ENCODE data around the gene CETN1. TPM values are rescaled to one million over a fixed set of nuclear protein-coding genes. Genes with fewer than 3 reads are reported as not detected.
A peak's percentile ranks its signal among the peaks of the same experiment; 100 is the strongest.

The CETN1 gene
- total RNA-seq, 1 donor = not detected

DNA sequence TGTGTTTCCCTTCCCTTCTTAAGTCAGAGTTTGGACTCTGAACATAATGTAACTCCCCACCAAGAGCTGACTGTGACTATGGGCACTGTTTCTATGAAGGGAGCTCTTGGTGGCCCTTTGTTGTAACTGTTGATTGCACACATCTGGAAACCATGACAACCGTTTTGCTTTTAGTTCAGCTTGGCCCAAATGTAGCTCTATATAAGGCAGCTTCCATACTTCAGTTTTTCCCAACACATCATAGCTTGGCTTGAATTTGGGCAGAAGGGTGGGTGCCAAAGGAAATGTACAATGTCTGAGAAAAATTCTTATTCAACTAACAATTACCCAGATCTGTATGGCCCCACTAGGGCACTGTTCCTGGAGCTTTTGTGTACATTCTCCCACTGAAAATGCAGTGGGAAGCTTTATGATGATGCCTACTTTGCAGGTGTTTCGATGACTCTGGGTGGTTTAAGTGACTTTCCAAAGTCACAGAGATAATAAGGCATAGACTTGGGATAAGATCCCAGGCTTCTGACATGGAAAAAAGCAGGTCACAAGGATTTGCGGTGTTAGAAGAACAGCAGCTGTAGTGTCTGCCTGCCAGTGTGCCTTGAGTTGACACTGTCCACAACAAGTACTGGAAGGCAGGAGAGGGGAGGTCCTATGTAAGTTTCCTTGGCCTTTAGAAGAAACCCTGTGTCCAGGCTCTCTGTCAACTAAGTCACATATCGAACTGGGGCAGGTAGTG, 2.4 kb upstream of the CETN1 start:
- no peak for TF ChIP-seq CTCF (IDR thresholded peaks at IDR 0.05; ENCODE audit: extremely low read depth, low read depth, low read length)
- Histone ChIP-seq H2AFZ (ENCODE audit: low read length) (no peak overlapping the region), H3K36me3 (ENCODE audit: insufficient read depth, low read length) (no peaks in the 10 kb centered on the region), H3K4me2 (ENCODE audit: insufficient read depth, low read length) (no peak overlapping the region), H3K4me1 (ENCODE audit: insufficient read depth, low read length) (no peaks in the 10 kb centered on the region), H3K27me3 (ENCODE audit: insufficient read depth, low read length) (peaks cover 24% of the 10 kb centered on the region), H4K20me1 (ENCODE audit: insufficient read depth, low read length) (no peaks in the 10 kb centered on the region), H3K4me3 (ENCODE audit: insufficient read depth, low read length) (no peak overlapping the region), H3K9me3 (ENCODE audit: low read depth, low read length) (no peaks in the 10 kb centered on the region), H3K79me2 (ENCODE audit: insufficient read depth, low read length) (no peaks in the 10 kb centered on the region), H3K27ac (ENCODE audit: low read depth, low read length) (no peak overlapping the region)
- peak; percentile 80 for DNase-seq (ENCODE audit: insufficient read length, low spot score, missing footprints)

GRCh38 chr18:579238-579637, 942 bp upstream of the CETN1 start:
- no peaks in the 10 kb centered on the region for H3K9me3 ChIP-seq (ENCODE audit: low read depth, low read length)
- no peaks in the 10 kb centered on the region for H3K4me1 ChIP-seq (ENCODE audit: insufficient read depth, low read length)
- no peak for TF ChIP-seq CTCF (IDR thresholded peaks at IDR 0.05; ENCODE audit: extremely low read depth, low read depth, low read length)
- no peaks in the 10 kb centered on the region for H3K36me3 ChIP-seq (ENCODE audit: insufficient read depth, low read length)
- no peaks in the 10 kb centered on the region for H4K20me1 ChIP-seq (ENCODE audit: insufficient read depth, low read length)
- no peak overlapping the region for H3K4me3 ChIP-seq (ENCODE audit: insufficient read depth, low read length)
- no peak overlapping the region for H2AFZ ChIP-seq (ENCODE audit: low read length)
- DNase-seq (ENCODE audit: insufficient read length, low spot score, missing footprints) = no peak
- no peak overlapping the region for H3K4me2 ChIP-seq (ENCODE audit: insufficient read depth, low read length)
- H3K79me2 ChIP-seq (ENCODE audit: insufficient read depth, low read length) = no peaks in the 10 kb centered on the region
- H3K27me3 ChIP-seq (ENCODE audit: insufficient read depth, low read length) = peaks cover 15% of the 10 kb centered on the region
- no peak overlapping the region for H3K27ac ChIP-seq (ENCODE audit: low read depth, low read length)

DNA sequence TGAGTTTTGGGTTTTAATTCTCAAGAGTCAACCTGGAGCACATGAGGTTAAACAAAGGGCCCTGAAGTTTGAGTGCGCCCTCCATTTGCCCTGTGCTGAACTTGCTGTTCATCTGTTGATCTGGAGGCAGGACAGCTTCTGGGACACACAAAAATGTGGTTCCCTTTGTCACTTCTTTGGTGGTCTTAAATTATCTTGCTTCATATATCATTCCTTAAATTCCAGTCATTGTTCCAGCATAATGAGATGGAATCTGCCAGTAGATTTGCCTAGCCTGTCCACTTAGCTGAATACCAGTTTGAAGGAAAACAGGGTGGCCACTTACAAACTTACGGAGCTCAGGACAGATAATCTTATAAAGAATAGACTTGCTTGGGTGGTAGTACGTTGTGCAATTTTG, 916 bp downstream of the CETN1 start:
- H3K4me2 ChIP-seq (ENCODE audit: insufficient read depth, low read length) = no peak overlapping the region
- no peaks in the 10 kb centered on the region for H3K79me2 ChIP-seq (ENCODE audit: insufficient read depth, low read length)
- H3K4me3 ChIP-seq (ENCODE audit: insufficient read depth, low read length) = no peak overlapping the region
- no peak overlapping the region for H2AFZ ChIP-seq (ENCODE audit: low read length)
- H3K36me3 ChIP-seq (ENCODE audit: insufficient read depth, low read length) = no peaks in the 10 kb centered on the region
- H3K4me1 ChIP-seq (ENCODE audit: insufficient read depth, low read length) = no peaks in the 10 kb centered on the region
- DNase-seq (ENCODE audit: insufficient read length, low spot score, missing footprints) = no peak
- no peaks in the 10 kb centered on the region for H4K20me1 ChIP-seq (ENCODE audit: insufficient read depth, low read length)
- no peak overlapping the region for H3K27ac ChIP-seq (ENCODE audit: low read depth, low read length)
- no peak for TF ChIP-seq CTCF (IDR thresholded peaks at IDR 0.05; ENCODE audit: extremely low read depth, low read depth, low read length)
- H3K27me3 ChIP-seq (ENCODE audit: insufficient read depth, low read length) = peaks cover 7% of the 10 kb centered on the region
- no peaks in the 10 kb centered on the region for H3K9me3 ChIP-seq (ENCODE audit: low read depth, low read length)

GRCh38 chr18:582465-582864, 2.3 kb downstream of the CETN1 start:
- no peak overlapping the region for H3K4me2 ChIP-seq (ENCODE audit: insufficient read depth, low read length)
- no peak overlapping the region for H3K27ac ChIP-seq (ENCODE audit: low read depth, low read length)
- H3K9me3 ChIP-seq (ENCODE audit: low read depth, low read length) = no peaks in the 10 kb centered on the region
- no peaks in the 10 kb centered on the region for H3K36me3 ChIP-seq (ENCODE audit: insufficient read depth, low read length)
- peaks cover 9% of the 10 kb centered on the region for H3K27me3 ChIP-seq (ENCODE audit: insufficient read depth, low read length)
- no peaks in the 10 kb centered on the region for H4K20me1 ChIP-seq (ENCODE audit: insufficient read depth, low read length)
- no peak overlapping the region for H3K4me3 ChIP-seq (ENCODE audit: insufficient read depth, low read length)
- TF ChIP-seq CTCF (IDR thresholded peaks at IDR 0.05; ENCODE audit: extremely low read depth, low read depth, low read length) = no peak
- no peak overlapping the region for H2AFZ ChIP-seq (ENCODE audit: low read length)
- H3K79me2 ChIP-seq (ENCODE audit: insufficient read depth, low read length) = no peaks in the 10 kb centered on the region
- no peaks in the 10 kb centered on the region for H3K4me1 ChIP-seq (ENCODE audit: insufficient read depth, low read length)
- DNase-seq (ENCODE audit: insufficient read length, low spot score, missing footprints) = no peak
